ENCODE data around the gene SP140L.

GRCh38 chr2:230412371-230412711 is 85.3 kb downstream of the SP140L start:
- TF ChIP-seq SP1 (IDR thresholded peaks at IDR 0.05; ENCODE audit: low read depth, low read length) (no peak), BHLHE40 (IDR thresholded peaks at IDR 0.05; ENCODE audit: borderline replicate concordance in 1 of 2, low read depth in 2 of 2, low read length in 1 of 2) (no peak), CTCF (IDR thresholded peaks at IDR 0.05 in 2 of 3, conservative IDR thresholded peaks at IDR 0.05 in 1 of 3; ENCODE audit: control insufficient read depth in 2 of 3, extremely low read depth in 1 of 3, insufficient read depth in 1 of 3, low read depth in 3 of 3, low read length in 3 of 3) (no peak), POLR2A (IDR thresholded peaks at IDR 0.05; ENCODE audit: low read depth, low read length) (no peak), RELA (IDR thresholded peaks at IDR 0.05; ENCODE audit: borderline replicate concordance, partially characterized antibody) (no peak), REST (IDR thresholded peaks at IDR 0.05; ENCODE audit: low read depth, low read length) (no peak), MLLT1 (IDR thresholded peaks at IDR 0.05) (no peak), NRF1 (conservative IDR thresholded peaks at IDR 0.05; ENCODE audit: low read depth, low read length) (no peak), CBFB (IDR thresholded peaks at IDR 0.05; ENCODE audit: low read depth) (no peak), TCF12 (IDR thresholded peaks at IDR 0.05; ENCODE audit: low read depth, low read length) (no peak)

All from GM12878 (cell line).